Caco-2 (cell line): Measurements from ENCODE around the gene PSMC4. TPM values are rescaled to one million over a fixed set of nuclear protein-coding genes. Genes with fewer than 3 reads are reported as not detected.

Experiments
- BruUV-seq: library from RNA; stranded (reverse); fragments of 400-500 nt; replicated peaks from 2 replicates; lab custom pipeline; 2021; lab: Mats Ljungman, UMichigan
- CTCF ChIA-PET: fragments of 300-600 bp; sonication (Branson Sonifier 250); formaldehyde crosslinking; loops from one replicate; lab custom pipeline; 2022; ENCODE audit warnings: antibody characterized with exemption; lab: Charles Lee
- POLR2A ChIA-PET: fragments of 300-600 bp; sonication (Branson Sonifier 250); formaldehyde crosslinking; loops from one replicate; lab custom pipeline; 2022; ENCODE audit warnings: antibody characterized with exemption; lab: Charles Lee
- DNase-seq, 2 experiments: peaks; one replicate each; pipeline versions ENCODE4 v3.0.0 to v3.0.0-alpha.2; 2020 to 2022
- H3K27me3 ChIP-seq: replicated peaks from 2 replicates; pipeline ENCODE4 v1.6.0; 2011; ENCODE audit warnings: low read length; ENCODE audit not compliant: control insufficient read depth, insufficient read depth
- H3K36me3 ChIP-seq: 2 replicates; pipeline ENCODE4 v1.5.1; 2011; ENCODE audit warnings: low read length; ENCODE audit not compliant: control insufficient read depth, insufficient read depth
- H3K4me1 ChIP-seq: fragments of 250-450 bp; sonication (Bioruptor Pico); 2 replicates; pipeline ENCODE4 v1.5.1; 2020; ENCODE audit warnings: mild to moderate bottlenecking
- H3K4me3 ChIP-seq: 2 replicates; pipeline ENCODE4 v1.5.1; 2011; ENCODE audit warnings: low read depth, mild to moderate bottlenecking, control low read depth, low read length
- H3K9me3 ChIP-seq: fragments of 250-450 bp; sonication (Bioruptor Pico); 2 replicates; pipeline ENCODE4 v1.5.1; 2020; ENCODE audit warnings: mild to moderate bottlenecking, moderate library complexity
- H3K27ac Mint-ChIP-seq: one replicate; pipeline ENCODE4 v1.8.0; 2022; ENCODE audit warnings: mixed read lengths; ENCODE audit not compliant: unreplicated experiment
- H3K27me3 Mint-ChIP-seq: one replicate; pipeline ENCODE4 v1.8.0; 2022; ENCODE audit warnings: mixed read lengths; ENCODE audit not compliant: insufficient read depth, unreplicated experiment
- H3K36me3 Mint-ChIP-seq: one replicate; pipeline ENCODE4 v1.8.0; 2022; ENCODE audit warnings: mild to moderate bottlenecking, mixed read lengths; ENCODE audit not compliant: insufficient read depth, unreplicated experiment
- H3K4me1 Mint-ChIP-seq: one replicate; pipeline ENCODE4 v1.8.0; 2022; ENCODE audit warnings: low read depth, mixed read lengths; ENCODE audit not compliant: unreplicated experiment
- H3K4me3 Mint-ChIP-seq: one replicate; pipeline ENCODE4 v1.8.0; 2022; ENCODE audit warnings: mild to moderate bottlenecking, moderate library complexity, mixed read lengths; ENCODE audit not compliant: unreplicated experiment
- H3K9me3 Mint-ChIP-seq: one replicate; pipeline ENCODE4 v1.8.0; 2022; ENCODE audit warnings: mixed read lengths; ENCODE audit not compliant: unreplicated experiment
- intact Hi-C: fragments of 100-400 bp; cut with micrococcal nuclease; formaldehyde crosslinking; loops from one replicate; pipeline ENCODE4 v1.10.0; 2022; ENCODE audit not compliant: unreplicated experiment
- total RNA-seq: library from RNA; stranded (reverse); gene quantifications from 2 replicates; pipeline ENCODE4 v1.2.3, GENCODE V29; 2022
- TF ChIP-seq, protein P1 (sequence below), 2 experiments: fragments of 200-600 bp in 1 of 2; IDR thresholded peaks; 1 replicate in 1 of 2; 2 replicates in 1 of 2; pipeline versions ENCODE4 v1.5.1 to v1.8.0; 2011 to 2022; ENCODE audit warnings: antibody characterized with exemption in 1 of 2, control low read depth in 1 of 2, inconsistent platforms in 1 of 2, low read depth in 1 of 2, low read length in 1 of 2, mild to moderate bottlenecking in 1 of 2, moderate library complexity in 1 of 2; ENCODE audit not compliant: insufficient read depth in 1 of 2, severe bottlenecking in 1 of 2, unreplicated experiment in 1 of 2

The PSMC4 gene
- total RNA-seq, 1 experiment from 2014 or later = 183 TPM

DNA sequence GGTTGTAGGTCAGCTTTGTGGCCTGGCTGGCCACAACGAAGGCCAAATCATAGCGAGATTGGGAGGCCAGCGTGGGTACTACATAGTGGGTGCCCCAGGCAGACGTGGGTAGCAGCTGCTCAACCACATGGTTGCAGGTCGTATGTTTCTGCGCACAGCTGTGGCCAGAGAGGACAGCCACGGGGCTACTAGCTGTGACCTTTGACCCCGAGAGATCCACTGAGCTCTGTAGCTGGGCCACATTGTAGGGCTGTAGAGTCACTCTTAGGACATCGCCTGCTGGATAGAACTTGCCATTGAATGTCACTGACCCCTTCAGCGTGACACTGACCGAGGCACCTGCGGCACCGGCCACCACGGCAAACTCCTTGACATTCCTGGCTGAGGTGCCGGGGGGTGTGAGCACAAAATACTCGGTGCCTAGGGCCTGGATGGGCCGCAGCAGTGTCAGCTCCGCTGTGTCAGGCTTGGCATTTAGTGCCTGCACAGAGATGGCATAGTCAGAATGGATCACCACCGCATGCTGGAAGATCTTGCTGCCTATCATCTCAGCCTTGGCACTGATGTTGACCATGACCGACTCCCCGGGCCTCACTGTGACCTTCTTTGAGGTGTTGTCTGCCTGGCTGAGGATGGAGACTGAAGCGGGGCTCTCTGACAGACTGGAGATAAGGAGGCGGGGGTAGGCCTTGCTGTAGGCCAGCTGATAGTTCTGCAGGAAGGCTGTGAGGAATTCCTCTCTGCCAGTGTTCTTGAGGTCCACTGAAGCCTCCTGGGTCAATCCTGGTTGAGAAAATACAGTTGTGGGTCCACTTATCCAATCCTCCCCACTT, 43.2 kb upstream of the PSMC4 start:
- intact Hi-C loops = no loop called here
- H3K27me3 Mint-ChIP-seq = peaks cover 3% of the 10 kb centered on the region
- no peaks in the 10 kb centered on the region for H3K36me3 Mint-ChIP-seq
- no peak for DNase-seq
- Histone ChIP-seq H3K36me3 (no peaks in the 10 kb centered on the region), H3K4me1 (no peaks in the 10 kb centered on the region), H3K27me3 (no peaks in the 10 kb centered on the region), H3K4me3 (no peak overlapping the region), H3K9me3 (no peaks in the 10 kb centered on the region)
- peaks cover 10% of the 10 kb centered on the region for H3K9me3 Mint-ChIP-seq
- no TSS peak for BruUV-seq
- POLR2A ChIA-PET = no interaction called here
- H3K27ac Mint-ChIP-seq = no peak overlapping the region
- no peaks in the 10 kb centered on the region for H3K4me1 Mint-ChIP-seq
- TF ChIP-seq, protein P1, sequence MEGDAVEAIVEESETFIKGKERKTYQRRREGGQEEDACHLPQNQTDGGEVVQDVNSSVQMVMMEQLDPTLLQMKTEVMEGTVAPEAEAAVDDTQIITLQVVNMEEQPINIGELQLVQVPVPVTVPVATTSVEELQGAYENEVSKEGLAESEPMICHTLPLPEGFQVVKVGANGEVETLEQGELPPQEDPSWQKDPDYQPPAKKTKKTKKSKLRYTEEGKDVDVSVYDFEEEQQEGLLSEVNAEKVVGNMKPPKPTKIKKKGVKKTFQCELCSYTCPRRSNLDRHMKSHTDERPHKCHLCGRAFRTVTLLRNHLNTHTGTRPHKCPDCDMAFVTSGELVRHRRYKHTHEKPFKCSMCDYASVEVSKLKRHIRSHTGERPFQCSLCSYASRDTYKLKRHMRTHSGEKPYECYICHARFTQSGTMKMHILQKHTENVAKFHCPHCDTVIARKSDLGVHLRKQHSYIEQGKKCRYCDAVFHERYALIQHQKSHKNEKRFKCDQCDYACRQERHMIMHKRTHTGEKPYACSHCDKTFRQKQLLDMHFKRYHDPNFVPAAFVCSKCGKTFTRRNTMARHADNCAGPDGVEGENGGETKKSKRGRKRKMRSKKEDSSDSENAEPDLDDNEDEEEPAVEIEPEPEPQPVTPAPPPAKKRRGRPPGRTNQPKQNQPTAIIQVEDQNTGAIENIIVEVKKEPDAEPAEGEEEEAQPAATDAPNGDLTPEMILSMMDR (IDR thresholded peaks at IDR 0.05; ENCODE audit: insufficient read depth in 1 of 2, low read depth in 1 of 2, low read length in 1 of 2, severe bottlenecking in 1 of 2, unreplicated experiment in 1 of 2) = no peak
- H3K4me3 Mint-ChIP-seq = no peak overlapping the region
- CTCF ChIA-PET = interaction anchor here (0.9 kb wide), 1 partner anchor 43 kb away, joined by 4 read pairs; the partner anchor contains the start of gene PSMC4

DNA sequence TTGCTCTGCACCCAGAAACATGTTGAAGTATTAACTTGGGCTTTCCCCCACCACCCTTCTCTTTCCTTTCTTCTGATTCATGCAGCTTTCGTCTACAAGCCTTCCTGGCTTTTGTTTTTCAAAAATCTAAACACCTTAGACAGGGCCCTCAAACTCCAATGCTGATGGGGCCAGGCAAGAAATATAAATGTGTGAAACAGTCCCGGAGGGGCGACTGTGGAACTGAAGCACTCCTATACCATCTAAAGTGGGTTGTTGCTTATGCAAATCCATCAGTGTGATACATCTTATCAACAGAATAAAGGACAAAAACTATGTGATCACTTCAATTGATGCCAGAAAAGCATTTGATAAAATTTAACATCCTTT, 42.6 kb upstream of the PSMC4 start:
- intact Hi-C loops = no loop called here
- DNase-seq = no peak
- Mint-ChIP-seq H3K27ac (no peak overlapping the region), H3K9me3 (peaks cover 10% of the 10 kb centered on the region), H3K27me3 (peaks cover 3% of the 10 kb centered on the region), H3K4me3 (no peak overlapping the region), H3K4me1 (no peaks in the 10 kb centered on the region), H3K36me3 (no peaks in the 10 kb centered on the region)
- Histone ChIP-seq H3K4me1 (no peaks in the 10 kb centered on the region), H3K27me3 (no peaks in the 10 kb centered on the region), H3K4me3 (no peak overlapping the region), H3K9me3 (no peaks in the 10 kb centered on the region), H3K36me3 (no peaks in the 10 kb centered on the region)
- ChIA-PET POLR2A (no interaction called here), CTCF (no interaction called here)
- TF ChIP-seq, protein P1 (IDR thresholded peaks at IDR 0.05; ENCODE audit: insufficient read depth in 1 of 2, low read depth in 1 of 2, low read length in 1 of 2, severe bottlenecking in 1 of 2, unreplicated experiment in 1 of 2) = no peak
- BruUV-seq = no TSS peak

DNA sequence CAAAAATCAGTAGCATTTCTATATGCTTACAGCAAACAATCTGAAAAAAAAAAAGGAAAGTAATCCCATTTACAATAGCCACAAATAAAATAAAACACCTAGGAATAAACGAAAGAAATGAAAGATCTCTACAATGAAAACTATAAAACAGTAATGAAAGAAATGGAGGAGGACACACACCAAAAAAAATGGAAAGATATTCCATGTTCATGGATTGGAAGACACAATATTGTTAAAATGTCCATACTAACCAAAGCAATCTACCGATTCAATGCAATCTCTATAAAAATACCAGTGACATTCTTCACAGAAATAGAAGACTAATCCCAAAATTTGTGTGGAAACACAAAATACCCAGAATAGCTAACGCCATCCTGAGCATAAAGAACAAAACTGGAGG, 41.2 kb upstream of the PSMC4 start:
- TF ChIP-seq, protein P1 (IDR thresholded peaks at IDR 0.05; ENCODE audit: insufficient read depth in 1 of 2, low read depth in 1 of 2, low read length in 1 of 2, severe bottlenecking in 1 of 2, unreplicated experiment in 1 of 2) = no peak
- H3K4me1 Mint-ChIP-seq = no peaks in the 10 kb centered on the region
- ChIA-PET POLR2A (no interaction called here), CTCF (no interaction called here)
- H3K9me3 Mint-ChIP-seq = peaks cover 10% of the 10 kb centered on the region
- H3K4me1 ChIP-seq = no peaks in the 10 kb centered on the region
- DNase-seq = no peak
- H3K4me3 ChIP-seq = no peak overlapping the region
- intact Hi-C loops = no loop called here
- no peak overlapping the region for H3K27ac Mint-ChIP-seq
- H3K36me3 ChIP-seq = no peaks in the 10 kb centered on the region
- H3K9me3 ChIP-seq = no peaks in the 10 kb centered on the region
- BruUV-seq = no TSS peak
- no peaks in the 10 kb centered on the region for H3K36me3 Mint-ChIP-seq
- no peaks in the 10 kb centered on the region for H3K27me3 ChIP-seq
- H3K27me3 Mint-ChIP-seq = peaks cover 7% of the 10 kb centered on the region
- H3K4me3 Mint-ChIP-seq = no peak overlapping the region
